Frontal cortex (tissue), 4 donors: ENCODE data around the gene CNGB1. TPM values are rescaled to one million over a fixed set of nuclear protein-coding genes. Genes with fewer than 3 reads are reported as not detected.
"Not testable (repeated sequence)": the region's sequence is repeated elsewhere in the genome, so short reads cannot be mapped to it uniquely, and the experiment has no call there.

Experiments used
- DNase-seq, 2 donors: peaks; one replicate each; pipeline ENCODE4 v3.0.0; 2012; ENCODE audit warnings: low spot score in 2 of 2
- FAIRE-seq: peaks from 2 replicates; lab custom pipeline; 2012; peaks lifted over from hg19 to GRCh38; lab: Jason Lieb, UNC
- total RNA-seq: library from RNA; depleted of rRNA; stranded (reverse); fragments of >200 nt; gene quantifications from one replicate; pipeline ENCODE4 v1.2.3, GENCODE V29; 2014
- donor health status: control.
- donor health status: control.
- donor health status: control.

The CNGB1 gene
- total RNA-seq, 1 donor from 2014 or later: 1.2 TPM

DNA sequence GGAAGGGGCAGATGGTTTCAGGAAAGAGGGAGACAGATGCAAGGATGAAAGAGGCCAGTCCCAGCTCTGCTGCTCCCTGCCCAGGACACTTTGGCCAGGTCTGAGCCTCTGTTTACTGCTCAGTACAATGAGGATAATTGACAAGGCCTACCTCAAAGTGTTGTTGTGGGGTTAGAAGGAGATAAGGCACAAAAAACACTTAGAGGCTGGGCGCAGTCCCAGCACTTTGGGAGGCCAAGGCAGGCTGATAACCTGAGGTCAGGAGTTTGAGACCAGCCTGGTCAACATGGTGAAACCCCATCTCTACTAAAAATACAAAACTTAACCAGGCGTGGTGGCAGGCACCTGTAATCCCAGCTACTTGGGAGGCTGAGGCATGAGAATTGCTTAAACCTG is 7.1 kb upstream of the CNGB1 start:
- not testable (repeated sequence) for FAIRE-seq, DNase-seq

DNA sequence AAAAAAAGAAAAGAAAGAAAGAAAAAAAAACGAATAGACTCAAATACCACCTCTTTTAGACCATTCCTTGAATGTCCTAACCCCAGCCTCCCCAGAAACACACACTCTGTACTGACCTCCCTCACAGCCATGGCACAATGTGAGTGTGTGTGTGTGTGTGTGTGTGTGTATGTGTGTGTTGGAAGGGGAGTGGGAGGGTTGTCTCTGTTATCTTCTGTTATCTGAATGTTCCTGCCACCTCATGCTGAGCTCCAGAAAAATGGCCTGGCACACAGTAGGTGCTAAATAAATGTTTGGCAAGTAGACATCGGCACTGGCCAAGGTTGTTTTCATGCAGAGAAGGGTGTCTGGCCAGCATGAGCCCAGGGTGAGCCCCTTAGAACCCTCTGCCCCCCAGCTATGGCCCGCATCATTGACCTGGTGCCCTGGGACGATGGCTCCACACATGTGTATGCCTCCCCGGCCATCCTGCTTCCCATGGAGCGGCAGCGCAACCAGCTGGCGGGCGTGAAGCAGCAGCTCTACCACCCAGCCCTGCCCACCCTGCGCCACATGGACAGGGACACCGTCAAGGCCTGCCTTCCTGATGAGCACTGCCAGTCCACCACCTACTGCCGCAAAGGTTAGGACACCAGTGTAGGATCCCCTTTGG is 6.6 kb upstream of the CNGB1 start:
- DNase-seq: no peak
- no peak for FAIRE-seq

GRCh38 chr16:57976331-57976796 is 5.4 kb upstream of the CNGB1 start:
- no peak for FAIRE-seq
- peak; percentile 54 to 63 for DNase-seq

GRCh38 chr16:57972306-57972705 is 1.4 kb upstream of the CNGB1 start:
- DNase-seq (no peak), FAIRE-seq (no peak)

DNA sequence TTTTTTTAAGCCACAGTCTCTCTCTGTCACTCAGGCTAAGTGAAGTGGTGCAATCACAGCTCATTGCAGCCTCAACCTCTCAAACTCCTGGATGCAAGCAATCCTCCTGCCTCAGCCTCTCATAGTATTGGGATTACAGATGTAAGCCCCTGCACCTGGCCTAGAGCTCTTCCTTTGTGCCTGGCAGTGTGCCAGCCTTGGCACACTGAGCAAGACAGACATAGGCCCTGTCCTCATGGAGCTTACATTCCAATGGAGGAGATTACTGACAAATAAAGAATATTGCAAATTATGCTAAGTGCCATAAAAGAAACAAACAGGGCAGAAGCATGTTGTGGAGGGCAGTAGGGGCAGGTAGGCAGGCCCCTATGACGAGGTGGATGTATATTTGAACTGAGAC is 920 bp upstream of the CNGB1 start:
- FAIRE-seq (no peak), DNase-seq (no peak)

DNA sequence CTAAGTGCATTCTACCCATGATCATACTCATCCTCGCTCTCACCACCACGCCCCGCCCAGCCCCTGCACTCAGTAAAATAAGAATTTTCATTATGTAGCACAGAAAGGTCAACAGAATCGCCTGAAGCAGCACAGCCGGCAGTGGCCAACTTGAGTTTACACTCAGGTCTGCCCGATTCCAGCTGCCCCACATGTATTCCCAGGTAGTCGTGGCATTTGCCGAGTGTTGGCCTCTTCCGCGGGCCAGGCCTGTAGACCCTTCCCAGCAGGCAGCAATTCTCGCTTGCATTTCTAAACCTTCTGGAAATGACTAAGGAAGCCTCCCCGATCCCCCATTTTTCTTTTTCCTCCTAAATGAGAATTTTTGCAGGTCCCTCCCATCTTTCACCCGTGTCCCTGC is 609 bp downstream of the CNGB1 start:
- FAIRE-seq: no peak
- no peak for DNase-seq

GRCh38 chr16:57969451-57970123 is 1.3 kb downstream of the CNGB1 start:
- FAIRE-seq (no peak), DNase-seq (no peak)

- DNase-seq (no peak), FAIRE-seq (no peak)
Measured at GRCh38 chr16:57967916-57968315, 3.0 kb downstream of the CNGB1 start.

GRCh38 chr16:57966986-57967385 is 3.9 kb downstream of the CNGB1 start:
- no peak for DNase-seq
- FAIRE-seq: no peak

GRCh38 chr16:57966204-57966771 is 4.6 kb downstream of the CNGB1 start:
- FAIRE-seq (no peak), DNase-seq (no peak)

DNA sequence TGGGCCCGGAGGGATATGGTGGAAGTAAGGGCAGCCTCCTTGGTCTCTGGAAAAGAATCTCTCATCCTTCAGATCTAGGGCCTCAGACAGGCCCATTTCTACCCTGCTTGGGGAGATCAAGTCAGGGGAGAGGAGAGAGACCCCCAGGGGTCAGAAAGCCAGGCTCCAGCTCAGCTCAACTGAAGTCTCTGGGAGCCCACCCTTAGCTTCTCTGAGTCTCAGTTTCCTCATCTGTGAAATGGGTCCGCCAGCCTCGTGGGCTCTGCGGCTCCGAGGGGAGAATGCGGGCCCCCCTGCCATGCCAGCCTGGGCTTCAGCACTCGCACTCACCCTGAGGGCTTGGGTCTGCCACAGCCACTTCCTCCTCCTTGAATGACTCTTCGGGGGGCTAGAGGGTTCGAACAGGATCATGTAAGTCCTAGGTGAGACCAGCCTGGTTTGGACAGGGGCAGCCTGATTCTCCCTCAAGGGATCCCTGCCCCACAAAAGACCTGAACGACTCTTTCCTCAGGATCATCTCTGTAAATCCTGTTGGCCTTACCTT is 6.7 kb downstream of the CNGB1 start:
- FAIRE-seq: no peak
- DNase-seq: no peak

DNA sequence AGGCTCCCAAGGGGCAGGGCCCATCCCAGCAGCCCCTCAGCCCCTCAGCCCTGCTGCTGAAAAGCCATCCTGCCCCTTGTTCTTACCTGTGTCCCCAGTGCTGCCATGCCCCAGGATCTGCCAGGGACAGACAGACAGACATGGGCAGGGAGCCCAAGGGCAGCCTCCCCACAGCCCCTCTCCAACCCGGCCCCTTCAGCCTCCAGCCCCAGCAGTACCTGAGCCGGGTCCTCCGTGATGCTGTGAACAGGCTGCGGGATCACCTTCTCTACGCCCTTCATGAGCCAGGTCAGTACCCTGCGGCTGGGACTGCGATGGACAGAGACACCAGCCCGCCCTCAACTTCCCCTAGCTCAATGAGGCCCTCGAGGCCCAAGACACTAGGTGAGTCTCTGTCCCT is 8.2 kb downstream of the CNGB1 start:
- DNase-seq (no peak), FAIRE-seq (no peak)

DNA sequence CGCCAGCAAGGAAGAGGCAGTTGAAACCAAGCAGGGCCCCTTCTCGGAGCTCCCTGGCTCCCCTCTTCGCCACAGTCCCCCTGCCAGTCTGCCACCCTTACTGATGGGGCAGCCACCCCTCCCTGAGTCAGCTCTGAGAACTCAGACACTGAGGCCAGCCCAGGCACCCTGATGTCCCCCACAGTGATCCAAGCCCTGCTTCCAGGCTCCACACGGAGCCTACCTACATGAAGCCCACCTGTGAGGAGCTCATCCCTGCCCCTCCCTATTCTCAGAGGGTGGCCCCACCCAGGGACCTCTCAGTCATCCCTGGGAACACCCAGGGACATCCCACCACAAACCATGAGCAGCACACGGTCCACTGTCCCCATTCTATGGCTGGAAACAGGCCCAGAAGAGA is 8.9 kb downstream of the CNGB1 start:
- no peak for FAIRE-seq
- DNase-seq: no peak

- FAIRE-seq (no peak), DNase-seq (no peak)
Measured at GRCh38 chr16:57961538-57961937, 9.4 kb downstream of the CNGB1 start.

- FAIRE-seq (no peak), DNase-seq (no peak)
Measured at GRCh38 chr16:57960826-57961472, 10.0 kb downstream of the CNGB1 start.

- no peak for DNase-seq
- FAIRE-seq: no peak
Measured at GRCh38 chr16:57960310-57960709, 10.6 kb downstream of the CNGB1 start.

DNA sequence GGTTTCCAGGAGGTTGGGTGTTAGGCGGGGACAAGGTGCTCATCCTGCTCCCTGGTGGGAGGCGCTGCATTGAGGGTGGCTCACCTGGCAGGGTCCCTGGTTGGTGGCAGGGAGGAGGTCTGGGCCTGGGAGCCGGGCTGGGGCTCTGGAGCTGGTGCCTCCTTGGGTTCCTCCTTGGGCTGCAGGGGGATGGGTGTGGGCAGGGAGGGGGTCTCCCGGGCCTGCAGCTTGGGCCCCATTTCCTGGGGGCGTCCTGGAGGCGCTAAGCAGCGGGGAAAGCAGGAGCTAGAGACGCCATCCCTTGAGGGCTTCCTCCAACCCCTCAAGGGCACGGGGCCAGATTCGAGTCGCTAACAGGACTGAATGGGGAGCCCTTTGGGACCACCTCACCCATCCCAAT is 11.1 kb downstream of the CNGB1 start:
- no peak for DNase-seq
- FAIRE-seq: no peak

- FAIRE-seq (no peak), DNase-seq (no peak)
Measured at GRCh38 chr16:57959121-57959520, 11.8 kb downstream of the CNGB1 start.

GRCh38 chr16:57958544-57958943 is 12.4 kb downstream of the CNGB1 start:
- DNase-seq (no peak), FAIRE-seq (no peak)

GRCh38 chr16:57957673-57958392 is 13.1 kb downstream of the CNGB1 start:
- no peak for FAIRE-seq
- DNase-seq: no peak
